ENCODE results near the gene CYFIP1.

GRCh38 chr15:22950256-22950990 is 29.7 kb downstream of the CYFIP1 start:
- no peak for TF ChIP-seq EZH2 (IDR thresholded peaks at IDR 0.05; ENCODE audit: insufficient read depth, low read length)
- TF ChIP-seq, protein P1, sequence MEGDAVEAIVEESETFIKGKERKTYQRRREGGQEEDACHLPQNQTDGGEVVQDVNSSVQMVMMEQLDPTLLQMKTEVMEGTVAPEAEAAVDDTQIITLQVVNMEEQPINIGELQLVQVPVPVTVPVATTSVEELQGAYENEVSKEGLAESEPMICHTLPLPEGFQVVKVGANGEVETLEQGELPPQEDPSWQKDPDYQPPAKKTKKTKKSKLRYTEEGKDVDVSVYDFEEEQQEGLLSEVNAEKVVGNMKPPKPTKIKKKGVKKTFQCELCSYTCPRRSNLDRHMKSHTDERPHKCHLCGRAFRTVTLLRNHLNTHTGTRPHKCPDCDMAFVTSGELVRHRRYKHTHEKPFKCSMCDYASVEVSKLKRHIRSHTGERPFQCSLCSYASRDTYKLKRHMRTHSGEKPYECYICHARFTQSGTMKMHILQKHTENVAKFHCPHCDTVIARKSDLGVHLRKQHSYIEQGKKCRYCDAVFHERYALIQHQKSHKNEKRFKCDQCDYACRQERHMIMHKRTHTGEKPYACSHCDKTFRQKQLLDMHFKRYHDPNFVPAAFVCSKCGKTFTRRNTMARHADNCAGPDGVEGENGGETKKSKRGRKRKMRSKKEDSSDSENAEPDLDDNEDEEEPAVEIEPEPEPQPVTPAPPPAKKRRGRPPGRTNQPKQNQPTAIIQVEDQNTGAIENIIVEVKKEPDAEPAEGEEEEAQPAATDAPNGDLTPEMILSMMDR (IDR thresholded peaks at IDR 0.05; ENCODE audit: insufficient read depth, low read depth, low read length): no peak

Data from astrocyte (in vitro differentiated cells and primary cell).